NCI-H2081 (cell line): Measurements from ENCODE around the gene LCE2C.
"Not testable (repeated sequence)": the region's sequence is repeated elsewhere in the genome, so short reads cannot be mapped to it uniquely, and the experiment has no call there.

ENCODE experiments used
- DNase-seq, 2 experiments: peaks; one replicate each; lab custom pipeline; 2025; lab: John Stamatoyannopoulos, UW

LCE2C gene, protein sequence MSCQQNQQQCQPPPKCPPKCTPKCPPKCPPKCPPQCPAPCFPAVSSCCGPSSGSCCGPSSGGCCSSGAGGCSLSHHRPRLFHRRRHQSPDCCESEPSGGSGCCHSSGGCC

DNA sequence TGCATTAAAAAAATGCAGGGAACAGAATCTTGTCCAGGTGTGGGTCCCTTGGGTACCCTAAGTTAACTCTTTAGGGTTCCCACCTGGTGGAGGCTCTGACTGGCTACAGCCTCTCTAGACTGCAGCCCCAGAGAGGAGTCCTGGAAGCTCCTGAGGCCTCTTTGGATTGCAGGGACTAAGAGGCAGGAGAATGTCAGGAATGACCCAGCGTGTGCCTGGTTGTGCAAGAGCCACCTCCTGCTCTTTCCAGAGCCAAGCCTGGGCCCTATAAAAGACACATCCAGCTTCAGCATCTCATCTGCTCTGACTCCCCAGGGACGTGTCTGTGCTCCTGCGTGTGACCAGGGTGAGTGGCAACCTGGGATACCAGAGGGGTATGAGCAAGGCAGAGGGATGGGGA is at the start of gene LCE2C:
TSS of gene LCE2C (plus strand) at position 297 of the 400 bp plus-strand sequence. CDS start 737 bp downstream, outside the sequence.
- not testable (repeated sequence) for DNase-seq

DNA sequence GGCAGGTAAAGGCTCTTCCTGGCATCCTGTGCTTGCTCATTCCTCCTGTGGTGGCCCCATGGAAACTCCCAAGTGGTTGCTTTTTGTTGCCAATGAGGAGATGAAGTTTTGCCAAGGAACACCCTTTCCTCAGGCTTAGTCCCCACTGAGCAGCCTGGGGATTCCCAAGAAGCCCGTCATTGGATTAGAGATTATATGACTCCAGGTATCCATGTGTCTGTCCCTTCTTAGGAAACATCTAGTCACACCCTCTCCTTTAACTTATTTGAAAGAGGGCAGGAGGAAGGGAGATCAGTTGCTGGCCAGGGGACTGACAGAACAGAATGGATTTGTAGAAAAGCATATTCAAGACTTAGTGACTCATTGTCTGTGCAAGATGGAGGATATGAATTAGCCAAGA is 48.3 kb upstream of the LCE2C start:
- no peak for DNase-seq

DNA sequence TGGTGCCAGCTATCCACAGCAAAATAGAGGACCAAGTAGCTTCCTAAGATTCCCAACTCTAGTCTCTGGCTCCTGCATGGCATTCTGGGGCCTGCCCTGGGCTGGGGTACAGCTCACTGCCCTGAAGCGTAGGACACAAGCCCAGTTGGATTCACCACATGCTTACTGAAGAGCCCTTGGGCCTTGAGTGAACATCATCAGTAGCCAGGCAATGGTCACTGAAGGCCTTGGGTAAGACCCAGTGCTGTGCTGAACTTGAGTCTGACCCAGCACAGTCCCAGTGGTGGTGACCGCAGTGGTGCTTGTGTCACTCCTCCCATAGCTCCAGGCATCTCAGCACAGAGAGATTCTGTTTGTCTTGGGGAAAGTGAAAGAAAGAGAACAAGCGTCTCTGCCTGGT is 44.5 kb upstream of the LCE2C start:
- no peak for DNase-seq

DNA sequence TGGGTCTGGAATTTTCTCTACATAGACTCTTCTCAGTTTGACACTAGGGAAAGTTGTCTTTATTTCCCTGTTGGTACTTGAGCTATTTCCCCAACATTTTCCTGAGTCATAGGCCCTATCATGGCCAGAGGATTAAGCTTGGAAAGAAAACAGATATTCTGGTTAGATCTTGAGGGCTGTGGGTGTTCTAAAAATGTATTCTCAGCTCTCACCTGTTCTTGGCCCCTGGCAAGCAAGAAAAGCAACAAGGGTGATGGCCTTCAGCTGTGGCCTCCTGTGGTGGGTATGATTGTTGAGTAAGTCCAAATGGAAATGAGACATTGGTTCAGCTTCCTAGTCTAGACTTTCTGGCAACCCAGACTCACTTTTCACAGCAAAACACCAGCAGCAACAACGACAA is 34.7 kb upstream of the LCE2C start:
- no peak for DNase-seq

DNA sequence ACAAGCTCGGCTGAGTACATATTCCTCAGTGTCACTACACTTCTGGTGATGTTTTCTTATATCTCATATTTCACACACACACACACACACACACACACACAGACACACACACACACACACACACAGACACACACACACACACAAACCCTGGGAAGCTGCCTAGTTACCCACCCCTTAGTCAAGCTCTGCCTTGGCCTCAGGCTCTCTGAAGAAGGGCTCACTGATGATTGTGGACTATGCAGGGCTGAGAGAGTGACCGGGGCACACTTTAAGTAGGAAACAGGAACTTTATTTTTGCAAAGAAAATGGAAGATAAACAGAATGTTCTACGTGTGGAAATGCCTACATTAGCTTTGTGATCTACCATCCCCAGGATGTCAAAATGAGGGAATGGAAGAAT is 31.1 kb upstream of the LCE2C start:
- no peak for DNase-seq

DNA sequence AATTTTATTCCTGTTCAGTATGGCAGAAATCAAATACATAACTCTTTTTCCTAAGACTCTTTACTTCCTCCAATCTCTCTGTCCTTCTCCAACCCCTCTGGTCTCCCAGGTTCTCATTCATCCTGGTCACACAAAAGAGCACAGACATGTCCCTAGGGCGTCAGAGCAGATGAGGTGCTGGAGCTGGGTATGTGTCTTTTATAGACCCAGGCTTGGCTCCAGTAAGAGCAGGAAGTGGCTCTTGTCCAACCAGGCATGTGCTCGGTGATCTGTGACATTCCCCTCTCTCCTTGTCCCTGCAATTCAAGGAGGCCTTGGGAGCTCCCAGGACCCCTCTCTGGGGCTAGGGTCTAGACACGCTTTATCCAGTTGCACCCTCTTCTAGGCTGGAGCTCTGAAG is 29.9 kb upstream of the LCE2C start:
- no peak for DNase-seq

DNA sequence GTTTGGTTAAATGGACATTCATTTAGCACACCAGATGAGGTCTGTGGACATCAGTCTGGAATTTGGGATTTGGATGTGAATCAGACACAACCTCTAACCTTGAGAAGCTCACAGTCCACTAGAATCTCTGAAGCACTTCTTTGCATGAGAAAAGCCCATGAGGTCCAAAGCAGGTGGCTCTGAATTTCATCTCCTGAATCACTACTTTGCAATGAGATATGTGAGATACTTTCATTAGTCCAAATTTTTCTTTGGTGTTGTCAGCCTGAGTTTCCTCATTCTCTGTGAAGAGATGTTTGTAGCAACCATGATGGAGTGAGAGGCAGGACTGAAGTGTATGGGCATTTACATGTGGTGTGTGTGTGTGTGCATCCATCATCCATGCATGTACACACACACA is 28.4 kb upstream of the LCE2C start:
- DNase-seq, result no peak

DNA sequence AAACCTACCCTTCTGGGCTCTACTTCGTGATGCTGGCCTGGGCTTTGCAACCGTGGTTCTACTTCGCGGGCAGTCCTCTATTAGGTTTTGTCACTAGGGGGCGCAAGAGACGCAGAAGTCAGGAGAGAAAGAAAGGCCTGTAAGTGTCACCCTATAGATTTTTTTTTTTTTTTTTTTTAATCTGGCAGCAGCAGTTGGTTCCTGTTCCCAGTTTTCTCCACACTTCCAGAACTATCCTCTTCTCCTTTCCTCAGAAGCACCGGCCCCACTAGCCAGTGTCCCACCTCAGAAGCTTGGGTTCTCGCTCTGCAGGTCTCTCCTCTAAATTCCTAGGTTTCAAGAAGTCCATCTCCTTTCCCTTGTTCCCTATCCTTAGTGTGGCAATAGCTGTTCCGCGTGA is 21.0 kb upstream of the LCE2C start:
- DNase-seq, result peak; percentile 58 to 74

DNA sequence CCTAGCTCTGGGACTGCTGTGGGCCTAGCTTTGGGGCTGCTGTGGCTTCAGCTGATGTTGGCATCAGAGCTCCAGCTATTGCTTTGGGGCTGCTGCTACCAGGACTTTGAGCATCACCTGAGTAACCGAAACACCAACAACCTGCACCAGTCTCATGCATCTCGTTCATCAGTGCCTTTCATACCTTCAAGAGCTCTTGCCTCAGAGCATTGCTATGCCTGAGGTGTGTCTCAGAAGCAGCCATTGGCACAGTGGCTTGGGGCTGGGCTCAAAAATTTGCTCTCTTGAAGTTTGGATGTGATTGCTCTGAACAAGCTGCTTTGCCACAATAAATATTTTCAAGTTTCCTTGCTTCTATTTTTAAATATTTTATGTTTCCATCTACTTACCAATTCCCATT is 18.6 kb upstream of the LCE2C start:
- no peak for DNase-seq

DNA sequence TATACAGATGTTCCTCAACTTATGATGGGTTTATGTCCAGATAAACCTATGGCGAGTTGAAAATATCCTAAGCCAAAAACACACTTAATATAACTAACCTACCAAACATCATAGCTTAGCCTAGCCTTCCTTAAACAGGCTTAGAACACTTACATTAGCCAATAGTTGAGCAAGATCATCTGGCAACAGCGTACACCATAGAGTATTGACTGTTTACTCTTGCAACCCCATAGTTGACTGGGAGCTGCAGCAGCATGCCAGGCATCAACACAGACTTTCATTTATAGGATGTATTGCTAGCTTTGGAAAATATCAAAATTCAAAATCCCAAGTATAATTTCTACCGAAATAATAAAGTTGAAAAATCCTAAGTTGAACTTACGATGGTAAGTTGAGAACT is 17.4 kb upstream of the LCE2C start:
- DNase-seq, result no peak

DNA sequence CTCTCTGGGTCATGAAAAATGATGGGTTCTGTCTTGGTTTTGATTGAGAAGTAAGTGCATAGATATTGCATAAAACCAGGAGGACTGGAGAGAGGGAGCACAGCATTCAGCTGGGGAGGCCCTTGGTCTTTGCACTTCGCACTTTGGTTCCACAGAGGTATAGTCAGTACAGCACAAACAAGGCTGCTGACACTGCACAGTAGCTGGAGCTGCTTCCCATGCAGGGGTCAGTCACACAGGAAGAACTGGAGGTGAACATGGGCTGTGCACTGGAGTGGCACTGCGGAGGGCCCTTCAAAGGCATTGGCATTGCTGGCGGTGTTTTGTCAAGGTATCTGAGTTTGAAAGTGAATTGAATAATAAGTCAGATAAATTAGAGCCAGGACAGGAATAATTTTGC is 16.4 kb upstream of the LCE2C start:
- no peak for DNase-seq

DNA sequence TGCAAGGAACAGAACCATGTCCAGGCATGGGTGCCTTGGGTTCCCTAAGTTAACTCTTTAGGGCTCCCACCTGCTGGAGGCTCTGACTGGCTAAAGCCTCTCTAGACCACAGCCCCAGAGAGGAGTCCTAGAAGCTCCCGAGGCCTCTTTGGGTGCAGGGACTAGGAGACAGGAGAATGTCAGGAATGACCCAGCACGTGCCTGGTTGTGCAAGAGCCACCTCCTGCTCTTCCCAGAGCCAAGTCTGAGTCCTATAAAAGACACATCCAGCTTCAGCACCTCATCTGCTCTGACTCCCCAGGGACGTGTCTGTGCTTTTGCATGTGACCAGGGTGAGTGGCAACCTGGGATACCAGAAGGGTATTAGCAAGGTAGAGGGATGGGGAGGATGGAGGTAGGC is 12.0 kb upstream of the LCE2C start, which contains the start of gene LCE2D:
TSS of gene LCE2D (plus strand) at position 283 of the 400 bp plus-strand sequence. CDS start 726 bp downstream, outside the sequence.
- DNase-seq, result no peak

DNA sequence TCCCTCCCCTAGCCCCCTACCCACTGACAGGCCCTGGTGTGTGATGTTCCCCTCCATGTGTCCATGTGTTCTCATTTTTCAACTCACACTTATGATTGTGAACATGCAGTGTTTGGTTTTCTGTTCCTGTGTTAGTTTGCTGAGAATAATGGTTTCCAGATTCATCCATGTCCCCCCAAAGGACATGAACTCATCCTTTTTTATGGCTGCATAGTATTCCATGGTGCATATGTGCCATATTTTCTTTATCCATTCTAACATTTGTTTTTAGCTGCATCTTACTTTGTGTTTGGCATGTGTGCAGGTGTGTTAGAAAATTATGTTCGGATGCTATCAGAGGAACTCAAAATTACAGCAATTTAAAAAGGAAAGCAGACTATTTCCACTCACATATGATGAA is 8.9 kb upstream of the LCE2C start:
- not testable (repeated sequence) for DNase-seq

DNA sequence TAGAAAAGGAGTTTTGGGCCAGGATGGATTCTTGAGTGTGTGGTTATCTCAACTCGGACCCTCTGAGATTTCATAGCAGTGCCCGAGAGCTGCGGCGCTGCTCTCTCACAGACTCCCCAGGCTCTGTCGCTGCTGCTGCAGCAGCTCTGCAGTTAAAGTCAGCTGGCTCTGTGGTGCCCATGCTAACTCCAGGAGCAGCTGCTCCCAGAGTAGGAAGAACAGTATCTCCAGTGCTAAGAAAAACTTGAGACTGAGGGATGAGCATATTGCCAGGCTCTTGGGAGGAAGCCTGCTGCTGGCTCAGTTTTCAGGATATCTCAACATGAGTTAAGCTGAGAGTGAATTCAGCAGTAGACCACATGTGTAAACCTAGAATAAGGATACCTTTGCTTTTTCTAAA is 7.4 kb upstream of the LCE2C start:
- no peak for DNase-seq

DNA sequence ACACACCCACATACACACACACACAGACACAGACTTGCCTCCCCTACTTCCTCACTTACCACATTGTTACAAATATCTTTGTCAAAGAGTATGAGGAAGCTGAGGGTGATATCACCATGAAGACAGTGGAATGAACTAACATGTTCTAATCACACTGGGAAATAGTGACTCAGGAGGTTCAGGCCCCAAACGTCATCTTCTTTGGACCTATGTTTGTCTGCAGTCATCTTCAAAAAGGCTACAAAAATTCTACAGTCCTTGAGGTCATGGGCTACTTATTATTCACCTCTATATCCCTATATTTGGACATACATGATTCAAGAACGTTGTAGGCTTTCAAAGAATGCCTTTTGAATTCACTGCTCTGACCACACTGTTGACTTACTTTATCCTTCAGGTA is 2.1 kb upstream of the LCE2C start:
- no peak for DNase-seq

DNA sequence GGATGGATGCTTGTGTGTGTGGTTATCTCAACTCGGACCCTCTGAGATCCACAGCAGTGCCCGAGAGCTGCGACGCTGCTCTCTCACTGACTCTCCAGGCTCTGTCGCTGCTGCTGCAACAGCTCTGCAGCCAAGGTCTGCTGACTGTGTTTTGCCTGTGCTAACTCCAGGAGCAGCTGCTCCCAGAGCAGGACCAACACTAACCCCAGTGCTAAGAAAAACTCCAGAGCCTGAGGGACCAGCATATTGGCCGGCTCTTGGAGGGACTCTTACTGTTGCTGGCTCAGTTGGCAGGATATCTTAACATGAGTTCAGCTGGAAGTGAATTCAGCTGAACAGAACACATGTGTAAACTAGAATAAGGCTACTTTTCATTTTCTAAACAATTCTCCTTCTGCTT is 4.4 kb downstream of the LCE2C start:
- DNase-seq, result no peak

DNA sequence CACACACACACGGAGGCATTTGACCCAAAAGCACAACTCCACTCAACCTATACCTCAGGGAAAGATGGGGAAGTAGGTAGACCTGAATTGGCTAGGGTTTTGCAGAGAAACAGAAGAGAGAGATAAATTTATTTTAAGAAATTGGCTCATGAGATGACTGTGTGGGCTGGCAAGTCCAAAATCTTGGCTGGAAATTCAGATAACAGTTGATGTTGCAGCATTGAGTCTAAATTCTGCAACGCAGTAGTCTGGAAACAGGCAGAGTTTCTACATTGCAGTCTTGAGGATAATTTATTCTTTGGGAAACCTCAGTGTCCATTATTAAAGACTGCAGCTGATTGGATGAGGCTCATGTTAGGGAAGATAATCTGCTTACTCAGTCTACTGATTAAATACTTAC is 6.5 kb downstream of the LCE2C start:
- DNase-seq, result no peak

DNA sequence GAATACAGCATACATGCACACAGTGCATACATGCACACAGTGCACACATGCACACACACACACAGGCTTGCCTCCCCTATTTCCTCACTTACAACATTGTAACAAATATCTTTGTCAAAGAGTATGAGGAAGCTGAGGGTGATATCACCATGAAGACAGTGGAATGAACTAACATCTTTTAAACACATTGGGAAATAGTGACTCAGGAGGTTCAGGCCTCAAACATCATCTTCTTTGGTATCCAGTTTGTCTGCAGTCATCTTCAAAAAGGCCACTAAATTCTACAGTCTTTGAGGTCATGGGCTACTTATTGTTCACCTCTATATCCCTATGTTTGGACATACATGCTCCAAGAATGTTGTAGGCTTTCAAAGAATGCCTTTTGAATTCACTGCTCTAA is 8.8 kb downstream of the LCE2C start:
- no peak for DNase-seq

DNA sequence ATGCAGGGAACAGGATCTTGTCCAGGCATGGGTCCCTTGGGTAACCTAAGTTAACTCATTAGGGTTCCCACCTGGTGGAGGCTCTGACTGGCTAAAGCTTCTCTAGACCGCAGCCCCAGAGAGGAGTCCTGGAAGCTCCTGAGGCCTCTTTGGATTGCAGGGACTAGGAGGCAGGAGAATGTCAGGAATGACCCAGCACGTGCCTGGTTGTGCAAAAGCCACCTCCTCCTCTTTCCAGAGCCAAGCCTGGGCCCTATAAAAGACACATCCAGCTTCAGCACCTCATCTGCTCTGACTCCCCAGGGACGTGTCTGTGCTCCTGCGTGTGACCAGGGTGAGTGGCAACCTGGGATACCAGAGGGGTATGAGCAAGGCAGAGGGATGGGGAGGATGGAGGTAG is 10.7 kb downstream of the LCE2C start, which contains the start of gene LCE2B:
TSS of gene LCE2B (plus strand) at position 301 of the 400 bp plus-strand sequence. CDS start 721 bp downstream, outside the sequence.
- not testable (repeated sequence) for DNase-seq

DNA sequence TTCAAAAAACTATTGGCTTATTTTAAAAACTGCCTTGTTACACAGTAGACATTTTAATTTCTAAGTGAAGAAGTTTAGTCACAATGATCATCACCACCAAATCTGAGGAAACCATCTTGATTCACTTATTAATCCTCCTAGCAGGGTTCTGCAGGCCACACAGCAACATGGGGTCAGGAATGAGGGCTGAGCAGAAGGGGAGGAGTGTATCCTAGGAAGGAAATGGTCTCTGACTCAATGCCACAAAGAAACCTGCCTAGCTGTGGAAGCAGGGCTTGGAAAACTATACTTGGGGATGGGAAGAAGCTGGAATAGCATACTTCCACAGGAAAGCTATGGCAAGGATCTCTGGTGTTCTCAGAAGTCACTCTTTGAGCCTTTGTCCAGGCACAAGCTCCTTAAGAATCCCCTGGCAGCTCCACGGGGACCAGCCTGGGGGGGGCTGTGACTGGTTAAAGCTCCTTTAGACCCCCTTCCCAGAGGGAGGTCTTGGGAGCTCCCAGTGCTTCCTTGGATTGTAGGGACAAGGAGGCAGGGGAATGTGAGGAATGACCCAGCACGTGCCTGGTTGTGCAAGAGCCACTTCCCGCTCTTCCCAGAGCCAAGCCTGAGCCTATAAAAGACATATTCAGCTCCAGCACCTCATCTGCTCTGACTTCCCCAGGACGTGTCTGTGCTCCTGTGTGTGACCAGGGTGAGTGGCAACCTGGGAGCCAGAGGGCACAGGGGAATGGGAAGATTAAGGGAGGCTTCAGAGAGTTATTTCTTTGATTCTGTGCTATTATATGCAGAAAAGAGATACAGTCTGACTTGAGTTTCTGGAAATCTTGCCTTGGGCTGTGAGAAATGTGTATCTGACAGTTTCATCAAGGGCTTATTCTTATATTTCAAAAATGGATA is 22.9 kb downstream of the LCE2C start, which contains the start of gene LCE2A:
TSS of gene LCE2A (plus strand) at position 645 of the 900 bp plus-strand sequence. CDS start 557 bp downstream, outside the sequence.
- no peak for DNase-seq

DNA sequence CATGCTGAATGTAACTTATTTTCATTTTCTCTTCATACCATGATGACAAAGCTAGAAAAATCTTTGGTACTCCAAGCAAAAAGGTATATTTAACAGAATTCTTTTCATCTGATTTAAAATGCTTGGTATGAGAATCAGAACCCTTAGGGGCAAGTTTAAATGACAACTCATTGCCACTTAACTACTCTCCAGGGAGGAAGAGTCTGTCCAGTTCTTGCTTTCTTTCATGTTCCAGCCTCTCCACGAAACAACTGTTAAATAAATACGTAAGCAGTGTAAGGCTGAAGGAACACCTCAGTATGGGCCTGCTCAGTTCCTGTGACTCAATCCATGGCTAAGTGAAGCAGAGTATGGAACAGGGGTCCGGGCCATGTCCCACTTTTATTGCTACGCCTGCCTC is 24.7 kb downstream of the LCE2C start:
- DNase-seq, result no peak

DNA sequence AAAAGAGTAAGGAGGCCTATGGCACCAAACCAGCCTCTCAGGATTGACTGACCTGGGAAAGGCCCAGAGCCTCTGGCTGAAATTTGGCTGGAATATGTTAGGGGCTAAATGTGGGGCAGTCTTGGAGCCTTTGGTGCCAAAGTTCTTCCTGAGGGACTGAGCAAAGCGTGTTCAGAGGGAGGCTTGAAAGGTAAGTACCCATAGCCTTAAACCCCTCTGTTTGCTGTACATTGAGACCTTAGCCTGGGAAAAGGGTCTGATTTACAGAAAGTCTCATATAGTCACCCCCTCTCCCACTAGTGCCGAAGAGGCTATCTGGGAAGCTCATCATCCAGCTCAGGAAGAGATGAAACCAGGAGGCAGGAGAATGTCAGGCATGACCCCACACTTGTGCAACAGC is 32.8 kb downstream of the LCE2C start, which contains the start of gene LCE4A:
TSS of gene LCE4A (plus strand) at position 301 of the 400 bp plus-strand sequence. CDS start 916 bp downstream, outside the sequence.
- no peak for DNase-seq

DNA sequence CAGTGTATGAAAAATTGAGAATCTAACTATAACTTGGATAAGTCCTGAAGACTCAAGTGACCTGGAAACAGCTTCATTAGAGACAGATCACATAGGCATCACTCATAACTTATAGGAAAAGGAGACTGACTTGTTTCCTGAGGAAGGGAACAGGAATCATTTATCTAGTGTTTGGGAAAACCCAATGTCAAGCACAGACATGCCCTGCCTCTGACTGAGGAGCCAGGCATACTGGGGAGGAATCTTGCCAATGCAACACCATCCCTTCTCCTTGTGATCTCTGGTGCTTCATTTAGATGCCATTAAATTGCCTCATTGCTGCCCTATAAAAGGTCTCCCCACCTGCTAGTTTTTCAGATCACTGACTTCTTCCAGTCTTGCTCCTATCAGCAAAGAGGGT is 43.2 kb downstream of the LCE2C start:
- no peak for DNase-seq
